Naive thymus-derived CD4-positive, alpha-beta T cell (primary cell): ENCODE data around the gene SLC16A2. TPM values are rescaled to one million over a fixed set of nuclear protein-coding genes. Genes with fewer than 3 reads are reported as not detected.

Source experiments
- ATAC-seq: fragments of 150-1000 bp; cut with Tn5 transposase; 2 replicates; pipeline ENCODE4 v1.10.0; 2021; ENCODE audit warnings: mild to moderate bottlenecking, moderate library complexity
- CTCF ChIA-PET: fragments of 350-600 bp; sonication (Branson Sonifier 250); formaldehyde crosslinking; loops from one replicate; lab custom pipeline; 2021; ENCODE audit warnings: antibody characterized with exemption; lab: Charles Lee
- POLR2A ChIA-PET: fragments of 350-600 bp; sonication (Branson Sonifier 250); formaldehyde crosslinking; loops from one replicate; lab custom pipeline; 2021; ENCODE audit warnings: antibody characterized with exemption, inconsistent platforms; lab: Charles Lee
- DNase-seq, 9 donors: peaks; one replicate each; pipeline versions ENCODE4 v3.0.0 to v3.0.0-alpha.2; 2020 to 2022; ENCODE audit warnings: mixed read lengths in 1 of 9
- H3K27ac ChIP-seq: one replicate; pipeline ENCODE4 v1.7.0; 2013; ENCODE audit warnings: mild to moderate bottlenecking, low read depth, low read length, moderate library complexity
- H3K27me3 ChIP-seq, 2 donors: one replicate each; pipeline ENCODE4 v1.7.0; 2013; ENCODE audit warnings: low read length in 2 of 2, mild to moderate bottlenecking in 2 of 2, moderate library complexity in 2 of 2; ENCODE audit not compliant: control insufficient read depth in 2 of 2, insufficient read depth in 2 of 2
- H3K36me3 ChIP-seq, 3 experiments: 1 replicate in 2 of 3; 2 replicates in 1 of 3; pipeline ENCODE4 v1.7.0; 2013; ENCODE audit warnings: low read length in 3 of 3, mild to moderate bottlenecking in 3 of 3, moderate library complexity in 1 of 3; ENCODE audit not compliant: insufficient read depth in 3 of 3, control insufficient read depth in 2 of 3
- H3K4me1 ChIP-seq, 2 donors: one replicate each; pipeline ENCODE4 v1.7.0; 2013; ENCODE audit warnings: low read length in 2 of 2, mild to moderate bottlenecking in 2 of 2, moderate library complexity in 1 of 2; ENCODE audit not compliant: control insufficient read depth in 2 of 2, insufficient read depth in 2 of 2
- H3K4me3 ChIP-seq: 2 replicates; pipeline ENCODE4 v1.7.0; 2013; ENCODE audit warnings: mild to moderate bottlenecking, low read length
- H3K9me3 ChIP-seq, 3 experiments: 1 replicate in 2 of 3; 2 replicates in 1 of 3; pipeline ENCODE4 v1.7.0; 2013; ENCODE audit warnings: low read length in 3 of 3; ENCODE audit not compliant: control insufficient read depth in 2 of 3
- H3K27ac Mint-ChIP-seq, 9 donors: one replicate each; pipeline ENCODE4 v1.8.0; 2020 to 2022; ENCODE audit warnings: mixed read lengths in 9 of 9, mild to moderate bottlenecking in 8 of 9, moderate library complexity in 5 of 9, inconsistent platforms in 2 of 9
- H3K27me3 Mint-ChIP-seq, 5 donors: one replicate each; pipeline ENCODE4 v1.8.0; 2021 to 2022; ENCODE audit warnings: mixed read lengths in 5 of 5, mild to moderate bottlenecking in 1 of 5
- H3K36me3 Mint-ChIP-seq, 5 donors: one replicate each; pipeline ENCODE4 v1.8.0; 2020 to 2022; ENCODE audit warnings: mixed read lengths in 5 of 5, mild to moderate bottlenecking in 3 of 5, inconsistent platforms in 1 of 5
- H3K4me1 Mint-ChIP-seq, 7 donors: one replicate each; pipeline ENCODE4 v1.8.0; 2020 to 2022; ENCODE audit warnings: mixed read lengths in 7 of 7, mild to moderate bottlenecking in 3 of 7, inconsistent platforms in 1 of 7
- H3K4me3 Mint-ChIP-seq, 10 donors: one replicate each; pipeline ENCODE4 v1.8.0; 2020 to 2022; ENCODE audit warnings: mild to moderate bottlenecking in 10 of 10, mixed read lengths in 10 of 10, moderate library complexity in 6 of 10, inconsistent platforms in 2 of 10
- H3K9me3 Mint-ChIP-seq, 11 donors: one replicate each; pipeline ENCODE4 v1.8.0; 2020 to 2022; ENCODE audit warnings: mixed read lengths in 11 of 11, mild to moderate bottlenecking in 4 of 11, inconsistent platforms in 1 of 11, moderate library complexity in 1 of 11
- intact Hi-C, 2 donors: fragments of 100-400 bp; cut with micrococcal nuclease; formaldehyde crosslinking; loops; one replicate each; pipeline ENCODE4 v1.15.1; 2023
- polyA plus RNA-seq, 2 donors: library from polyadenylated mRNA; unstranded; fragments of 300-500 nt; fragmentation: Illumina TruSeq; gene quantifications; one replicate each; pipeline ENCODE4 v1.2.3, GENCODE V29; 2021
- total RNA-seq, 6 experiments: library from RNA in 5 of 6; stranded (reverse) in 5 of 6; gene quantifications; 1 replicate in 5 of 6; 2 replicates in 1 of 6; pipeline ENCODE4 v1.2.3 and lab custom pipeline; 2021 to 2026

Gene SLC16A2
- total and polyA plus RNA-seq, 7 experiments from 2014 or later: 0.24 to 0.38 (median 0.38) TPM; not detected in 2

GRCh38 chrX:74437530-74437929 lies 16.2 kb downstream of the SLC16A2 start:
- peaks cover 0 to 6% (median 0%) of the 10 kb centered on the region in 5 donors for H3K27me3 Mint-ChIP-seq

DNA sequence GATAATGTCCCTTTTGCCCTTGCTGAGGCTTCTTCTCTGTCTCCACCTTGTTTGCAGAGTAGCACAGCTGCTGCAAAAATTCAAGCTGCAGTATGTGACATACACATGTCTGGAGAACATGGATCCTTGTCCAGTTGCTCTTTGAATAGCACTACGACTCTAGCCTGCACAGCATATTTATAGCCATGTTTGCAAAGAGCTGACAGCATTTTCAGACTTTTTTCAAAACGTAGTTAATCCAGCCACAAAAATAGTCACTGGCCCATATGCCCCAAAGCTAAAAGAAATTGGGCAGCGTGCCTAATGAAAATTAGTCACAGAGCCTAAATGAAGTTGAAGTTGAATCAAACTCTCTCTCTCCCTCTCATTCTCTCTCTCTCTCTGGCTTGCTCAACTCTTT lies 17.5 kb downstream of the SLC16A2 start:
- H3K36me3 Mint-ChIP-seq: peaks cover 0 to 6% (median 0%) of the 10 kb centered on the region in 5 donors
- H3K27ac Mint-ChIP-seq: no peak overlapping the region
- H3K4me3 ChIP-seq: no peak overlapping the region
- no peak overlapping the region for H3K4me3 Mint-ChIP-seq
- intact Hi-C loops: no loop called here
- H3K9me3 Mint-ChIP-seq: no peaks in the 10 kb centered on the region
- no peaks in the 10 kb centered on the region for H3K4me1 ChIP-seq
- no peaks in the 10 kb centered on the region for H3K36me3 ChIP-seq
- ChIA-PET CTCF (no interaction called here), POLR2A (no interaction called here)
- peaks cover 0 to 6% (median 0%) of the 10 kb centered on the region in 5 donors for H3K27me3 Mint-ChIP-seq
- ATAC-seq (no peak), DNase-seq (no peak)
- H3K27me3 ChIP-seq: no peaks in the 10 kb centered on the region
- H3K9me3 ChIP-seq: no peaks in the 10 kb centered on the region
- H3K27ac ChIP-seq: no peak overlapping the region
- peaks cover 0 to 2% (median 0%) of the 10 kb centered on the region in 7 donors for H3K4me1 Mint-ChIP-seq

More at GRCh38 chrX:74437530-74437929, 16.2 kb downstream of the SLC16A2 start:
- ChIA-PET CTCF (no interaction called here), POLR2A (no interaction called here)
- H3K27ac ChIP-seq: no peak overlapping the region
- Mint-ChIP-seq H3K9me3 (no peaks in the 10 kb centered on the region), H3K36me3 (peaks cover 0 to 6% (median 0%) of the 10 kb centered on the region in 5 donors), H3K4me3 (no peak overlapping the region), H3K27ac (no peak overlapping the region), H3K4me1 (peaks cover 0 to 2% (median 0%) of the 10 kb centered on the region in 7 donors)
- no peaks in the 10 kb centered on the region for H3K36me3 ChIP-seq
- ATAC-seq (no peak), DNase-seq (no peak)
- no peaks in the 10 kb centered on the region for H3K27me3 ChIP-seq
- H3K9me3 ChIP-seq: no peaks in the 10 kb centered on the region
- intact Hi-C loops: no loop called here
- H3K4me1 ChIP-seq: no peaks in the 10 kb centered on the region
- no peak overlapping the region for H3K4me3 ChIP-seq

DNA sequence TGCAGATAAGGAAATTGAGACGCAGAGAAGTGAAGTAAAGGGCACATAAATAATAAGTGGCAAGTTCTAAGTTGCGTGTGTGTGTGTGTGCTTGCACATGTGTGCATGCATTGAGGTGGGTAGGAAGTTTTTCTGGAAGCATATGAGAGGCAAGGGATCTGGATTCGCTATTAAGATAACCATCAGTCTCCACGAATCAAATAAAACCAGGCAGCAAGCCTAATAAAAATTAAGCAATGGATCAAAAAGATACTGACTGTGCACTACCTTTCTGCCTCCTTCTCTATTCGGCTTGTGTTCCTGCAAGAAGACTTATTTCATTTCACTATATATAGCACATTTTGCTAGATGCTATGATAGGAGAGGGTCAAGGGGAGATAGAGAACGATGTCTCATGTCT lies 23.8 kb downstream of the SLC16A2 start:
- ChIA-PET POLR2A (no interaction called here), CTCF (no interaction called here)
- Mint-ChIP-seq H3K9me3 (no peaks in the 10 kb centered on the region), H3K4me1 (peaks cover 0 to 8% (median 7%) of the 10 kb centered on the region in 7 donors), H3K27me3 (peaks cover 0 to 6% (median 2%) of the 10 kb centered on the region in 5 donors), H3K4me3 (no peak overlapping the region), H3K36me3 (peaks cover 0 to 5% (median 0%) of the 10 kb centered on the region in 5 donors), H3K27ac (no peak overlapping the region)
- Histone ChIP-seq H3K27ac (no peak overlapping the region), H3K4me1 (peaks cover 0 to 7% of the 10 kb centered on the region in 2 donors), H3K4me3 (no peak overlapping the region), H3K36me3 (no peaks in the 10 kb centered on the region), H3K27me3 (no peaks in the 10 kb centered on the region), H3K9me3 (no peaks in the 10 kb centered on the region)
- intact Hi-C loops: no loop called here
- DNase-seq (no peak), ATAC-seq (no peak)

GRCh38 chrX:74446876-74447275 lies 25.6 kb downstream of the SLC16A2 start:
- Mint-ChIP-seq H3K36me3 (no peaks in the 10 kb centered on the region), H3K4me1 (peaks cover 0 to 9% (median 7%) of the 10 kb centered on the region in 7 donors), H3K27ac (no peak overlapping the region), H3K9me3 (no peaks in the 10 kb centered on the region), H3K27me3 (peaks cover 0 to 2% (median 0%) of the 10 kb centered on the region in 5 donors), H3K4me3 (no peak overlapping the region)
- no peaks in the 10 kb centered on the region for H3K9me3 ChIP-seq
- ATAC-seq: no peak
- CTCF ChIA-PET: no interaction called here
- H3K27ac ChIP-seq: no peak overlapping the region
- no peak overlapping the region for H3K4me3 ChIP-seq
- peaks cover 0 to 7% of the 10 kb centered on the region in 2 donors for H3K4me1 ChIP-seq
- H3K36me3 ChIP-seq: no peaks in the 10 kb centered on the region
- no peaks in the 10 kb centered on the region for H3K27me3 ChIP-seq
- no peak for DNase-seq
- intact Hi-C loops: no loop called here
- POLR2A ChIA-PET: no interaction called here

DNA sequence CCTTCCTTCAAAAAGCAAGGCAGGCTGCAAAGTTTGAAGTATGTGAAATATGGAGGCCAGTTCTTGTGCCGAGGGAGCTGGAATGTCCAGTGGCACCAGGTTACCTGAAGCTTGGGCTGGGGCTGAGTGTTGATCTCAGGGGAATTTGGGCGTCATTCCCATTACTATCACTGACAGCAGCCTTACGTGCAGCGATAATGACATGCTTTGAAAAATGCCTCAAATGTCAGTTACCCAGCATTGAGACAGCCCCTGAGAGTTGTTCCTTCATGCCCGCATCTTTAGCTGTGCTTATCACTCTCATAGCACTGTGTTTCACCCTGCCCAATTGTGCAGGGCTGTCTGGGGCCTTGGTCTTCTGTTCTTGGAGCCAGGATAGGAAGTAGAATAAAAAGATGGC lies 27.4 kb downstream of the SLC16A2 start:
- POLR2A ChIA-PET: interaction anchor here (0.6 to 0.9 kb wide), 2 partner anchors 13 to 1131 kb away, joined by 3 read pairs; no protein-coding TSS in a partner anchor
- H3K27me3 Mint-ChIP-seq: peaks cover 0 to 2% (median 0%) of the 10 kb centered on the region in 5 donors

DNA sequence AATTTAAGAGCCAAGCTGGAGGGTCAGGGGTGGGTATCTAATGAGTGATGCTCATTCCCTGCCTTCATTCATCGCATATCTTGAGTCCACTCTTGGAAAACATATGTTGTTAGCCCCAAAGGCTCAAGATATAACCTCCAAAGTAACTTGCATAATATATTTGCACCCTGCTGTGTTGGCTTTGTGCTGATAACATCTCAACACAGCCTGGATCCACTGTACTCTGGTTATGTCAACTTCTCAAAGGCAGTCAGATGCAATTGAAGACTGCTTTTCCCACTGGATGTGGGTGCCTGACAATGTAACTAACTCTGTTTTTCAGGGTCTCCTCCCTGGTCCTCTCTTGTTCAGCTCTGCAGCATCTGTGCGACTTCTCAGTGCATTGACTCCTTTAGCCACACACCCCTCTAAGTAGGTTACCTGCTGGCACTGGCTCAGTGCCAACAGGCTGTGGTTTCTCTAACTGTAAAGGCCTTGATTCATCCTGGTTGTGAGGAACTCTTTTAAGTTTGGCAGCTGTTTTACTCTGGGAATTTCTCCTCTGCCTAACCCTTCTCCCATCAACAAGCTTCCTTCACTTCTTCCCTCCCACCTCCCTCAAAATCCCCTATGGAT lies 28.1 kb downstream of the SLC16A2 start:
- H3K27me3 Mint-ChIP-seq: peaks cover 0 to 2% (median 0%) of the 10 kb centered on the region in 5 donors
- H3K4me3 ChIP-seq: no peak overlapping the region
- ChIA-PET POLR2A (interaction anchor here (0.6 kb wide), 2 partner anchors 8 to 1130 kb away, joined by 3 read pairs; no protein-coding TSS in a partner anchor), CTCF (interaction anchor here (0.8 kb wide), 1 partner anchor 104 kb away, joined by 4 read pairs; no protein-coding TSS in a partner anchor)
- DNase-seq (peak in 7 of 9 donors; percentile 4 to 46 (median 27)), ATAC-seq (peak; percentile 32)
- intact Hi-C loops: no loop called here
- H3K36me3 ChIP-seq: no peaks in the 10 kb centered on the region
- peaks cover 0 to 3% (median 0%) of the 10 kb centered on the region in 11 donors for H3K9me3 Mint-ChIP-seq
- H3K4me1 Mint-ChIP-seq: peaks cover 0 to 9% (median 7%) of the 10 kb centered on the region in 7 donors
- H3K36me3 Mint-ChIP-seq: no peaks in the 10 kb centered on the region
- H3K4me3 Mint-ChIP-seq: peak overlapping the region in 1 of 10 donors; percentile 0
- H3K27me3 ChIP-seq: no peaks in the 10 kb centered on the region
- H3K27ac Mint-ChIP-seq: no peak overlapping the region
- H3K27ac ChIP-seq: no peak overlapping the region
- H3K9me3 ChIP-seq: no peaks in the 10 kb centered on the region
- peaks cover 0 to 7% of the 10 kb centered on the region in 2 donors for H3K4me1 ChIP-seq

More for the DNA sequence above, 27.4 kb downstream of the SLC16A2 start:
- Mint-ChIP-seq H3K9me3 (no peaks in the 10 kb centered on the region), H3K36me3 (no peaks in the 10 kb centered on the region), H3K4me3 (no peak overlapping the region), H3K4me1 (peaks cover 0 to 9% (median 7%) of the 10 kb centered on the region in 7 donors), H3K27ac (peak overlapping the region in 1 of 9 donors; percentile 4)
- intact Hi-C loops: no loop called here
- H3K27me3 ChIP-seq: no peaks in the 10 kb centered on the region
- CTCF ChIA-PET: no interaction called here
- ATAC-seq (no peak), DNase-seq (no peak)
- H3K36me3 ChIP-seq: no peaks in the 10 kb centered on the region
- no peak overlapping the region for H3K27ac ChIP-seq
- H3K4me1 ChIP-seq: peaks cover 0 to 7% of the 10 kb centered on the region in 2 donors
- H3K4me3 ChIP-seq: no peak overlapping the region
- no peaks in the 10 kb centered on the region for H3K9me3 ChIP-seq
